Stomach smooth muscle (tissue), 2 donors: ENCODE results near the gene WNT6.

ENCODE experiments used
- H3K27ac ChIP-seq: one replicate; pipeline ENCODE4 v1.7.0; 2013; ENCODE audit warnings: mild to moderate bottlenecking, low read length, inconsistent platforms
- H3K27me3 ChIP-seq, 2 donors: one replicate each; pipeline ENCODE4 v1.7.0; 2013; ENCODE audit warnings: low read length in 2 of 2; ENCODE audit not compliant: insufficient read depth in 2 of 2, control insufficient read depth in 1 of 2
- H3K36me3 ChIP-seq, 2 donors: one replicate each; pipeline ENCODE4 v1.7.0; 2013; ENCODE audit warnings: low read length in 2 of 2; ENCODE audit not compliant: control insufficient read depth in 2 of 2, insufficient read depth in 2 of 2
- H3K4me1 ChIP-seq: one replicate; pipeline ENCODE4 v1.7.0; 2013; ENCODE audit warnings: low read length; ENCODE audit not compliant: control insufficient read depth, insufficient read depth
- H3K4me3 ChIP-seq, 2 donors: one replicate each; pipeline ENCODE4 v1.7.0; 2013; ENCODE audit warnings: low read length in 2 of 2
- H3K9ac ChIP-seq, 2 donors: one replicate each; pipeline ENCODE4 v1.7.0; 2013; ENCODE audit warnings: low read length in 2 of 2, mild to moderate bottlenecking in 1 of 2
- H3K9me3 ChIP-seq, 2 donors: one replicate each; pipeline ENCODE4 v1.7.0; 2013; ENCODE audit warnings: low read length in 2 of 2; ENCODE audit not compliant: control insufficient read depth in 2 of 2
- donor health status: healthy.
- donor health status: Pancreatic carcinoma.

Gene WNT6

GRCh38 chr2:218869064-218869463, 9.5 kb downstream of the WNT6 start:
- Histone ChIP-seq H3K9ac (no peak overlapping the region), H3K9me3 (no peaks in the 10 kb centered on the region), H3K36me3 (no peaks in the 10 kb centered on the region), H3K4me1 (peaks cover 15% of the 10 kb centered on the region), H3K4me3 (no peak overlapping the region), H3K27me3 (peaks cover 66 to 68% of the 10 kb centered on the region in 2 donors), H3K27ac (no peak overlapping the region)

DNA sequence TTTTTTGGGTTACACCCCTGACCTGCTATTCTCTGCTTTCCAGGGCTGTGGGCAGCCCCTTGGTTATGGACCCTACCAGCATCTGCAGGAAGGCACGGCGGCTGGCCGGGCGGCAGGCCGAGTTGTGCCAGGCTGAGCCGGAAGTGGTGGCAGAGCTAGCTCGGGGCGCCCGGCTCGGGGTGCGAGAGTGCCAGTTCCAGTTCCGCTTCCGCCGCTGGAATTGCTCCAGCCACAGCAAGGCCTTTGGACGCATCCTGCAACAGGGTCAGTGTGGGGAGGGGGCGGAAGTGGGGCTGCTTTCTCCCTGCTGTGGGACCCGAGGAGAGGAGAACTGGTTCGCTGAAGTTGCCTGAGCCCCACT, 11.4 kb downstream of the WNT6 start:
- no peak overlapping the region for H3K9ac ChIP-seq
- H3K27ac ChIP-seq: no peak overlapping the region
- H3K9me3 ChIP-seq: no peaks in the 10 kb centered on the region
- peaks cover 62 to 64% of the 10 kb centered on the region in 2 donors for H3K27me3 ChIP-seq
- peaks cover 13% of the 10 kb centered on the region for H3K4me1 ChIP-seq
- no peaks in the 10 kb centered on the region for H3K36me3 ChIP-seq
- H3K4me3 ChIP-seq: peak overlapping the region; percentile 8 to 22

DNA sequence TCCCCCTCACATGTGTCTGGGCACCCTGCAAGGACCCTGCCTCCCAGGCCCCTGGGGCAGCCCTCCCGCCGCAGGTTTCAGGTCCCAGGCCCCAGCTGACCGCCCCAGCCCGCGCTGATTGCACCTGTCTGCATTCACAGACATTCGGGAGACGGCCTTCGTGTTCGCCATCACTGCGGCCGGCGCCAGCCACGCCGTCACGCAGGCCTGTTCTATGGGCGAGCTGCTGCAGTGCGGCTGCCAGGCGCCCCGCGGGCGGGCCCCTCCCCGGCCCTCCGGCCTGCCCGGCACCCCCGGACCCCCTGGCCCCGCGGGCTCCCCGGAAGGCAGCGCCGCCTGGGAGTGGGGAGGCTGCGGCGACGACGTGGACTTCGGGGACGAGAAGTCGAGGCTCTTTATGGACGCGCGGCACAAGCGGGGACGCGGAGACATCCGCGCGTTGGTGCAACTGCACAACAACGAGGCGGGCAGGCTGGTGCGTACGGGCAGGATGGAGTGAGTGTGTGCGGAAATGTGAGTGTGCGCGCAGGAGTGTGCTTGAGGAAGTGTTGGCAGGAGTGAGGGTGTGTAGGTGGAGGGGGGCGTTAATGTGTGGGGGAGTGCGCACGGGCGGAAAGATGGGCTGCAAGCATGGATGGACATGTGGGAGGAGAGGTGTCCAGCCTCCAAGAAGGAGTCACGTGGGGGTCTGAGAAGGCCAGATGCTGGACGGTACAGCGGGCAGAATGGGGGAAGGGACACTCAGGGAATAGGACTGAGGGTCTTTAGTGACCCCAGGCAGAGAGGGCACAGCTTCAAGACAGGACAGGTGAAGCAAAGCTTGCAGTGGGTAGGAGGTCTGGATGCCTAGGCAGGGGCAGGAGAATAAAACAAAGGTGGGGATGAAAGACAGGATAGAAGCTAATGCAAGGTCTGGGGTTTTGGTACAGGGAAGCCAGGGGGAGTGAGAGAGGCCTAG, 12.0 kb downstream of the WNT6 start:
- peak overlapping the region; percentile 8 to 22 for H3K4me3 ChIP-seq

GRCh38 chr2:218872645-218873358, 13.2 kb downstream of the WNT6 start:
- peaks cover 71 to 74% of the 10 kb centered on the region in 2 donors for H3K27me3 ChIP-seq
- H3K4me1 ChIP-seq: peaks cover 13% of the 10 kb centered on the region
- H3K27ac ChIP-seq: no peak overlapping the region
- H3K4me3 ChIP-seq: no peak overlapping the region
- H3K36me3 ChIP-seq: no peaks in the 10 kb centered on the region
- no peaks in the 10 kb centered on the region for H3K9me3 ChIP-seq
- H3K9ac ChIP-seq: no peak overlapping the region

More for the DNA sequence above, 12.0 kb downstream of the WNT6 start:
- Histone ChIP-seq H3K27ac (no peak overlapping the region), H3K36me3 (no peaks in the 10 kb centered on the region), H3K9me3 (no peaks in the 10 kb centered on the region), H3K9ac (no peak overlapping the region), H3K4me1 (peaks cover 13% of the 10 kb centered on the region), H3K27me3 (peaks cover 65% of the 10 kb centered on the region in 2 donors)

GRCh38 chr2:218873359-218874194, 14.0 kb downstream of the WNT6 start:
- Histone ChIP-seq H3K9ac (no peak overlapping the region), H3K4me1 (peaks cover 9% of the 10 kb centered on the region), H3K4me3 (no peak overlapping the region), H3K9me3 (no peaks in the 10 kb centered on the region), H3K27ac (no peak overlapping the region), H3K36me3 (no peaks in the 10 kb centered on the region), H3K27me3 (peaks cover 72 to 74% of the 10 kb centered on the region in 2 donors)

GRCh38 chr2:218875692-218876246, 16.2 kb downstream of the WNT6 start:
- Histone ChIP-seq H3K27ac (no peak overlapping the region), H3K27me3 (peaks cover 72 to 89% of the 10 kb centered on the region in 2 donors), H3K9me3 (no peaks in the 10 kb centered on the region), H3K4me3 (no peak overlapping the region), H3K9ac (no peak overlapping the region), H3K4me1 (peaks cover 18% of the 10 kb centered on the region), H3K36me3 (no peaks in the 10 kb centered on the region)

DNA sequence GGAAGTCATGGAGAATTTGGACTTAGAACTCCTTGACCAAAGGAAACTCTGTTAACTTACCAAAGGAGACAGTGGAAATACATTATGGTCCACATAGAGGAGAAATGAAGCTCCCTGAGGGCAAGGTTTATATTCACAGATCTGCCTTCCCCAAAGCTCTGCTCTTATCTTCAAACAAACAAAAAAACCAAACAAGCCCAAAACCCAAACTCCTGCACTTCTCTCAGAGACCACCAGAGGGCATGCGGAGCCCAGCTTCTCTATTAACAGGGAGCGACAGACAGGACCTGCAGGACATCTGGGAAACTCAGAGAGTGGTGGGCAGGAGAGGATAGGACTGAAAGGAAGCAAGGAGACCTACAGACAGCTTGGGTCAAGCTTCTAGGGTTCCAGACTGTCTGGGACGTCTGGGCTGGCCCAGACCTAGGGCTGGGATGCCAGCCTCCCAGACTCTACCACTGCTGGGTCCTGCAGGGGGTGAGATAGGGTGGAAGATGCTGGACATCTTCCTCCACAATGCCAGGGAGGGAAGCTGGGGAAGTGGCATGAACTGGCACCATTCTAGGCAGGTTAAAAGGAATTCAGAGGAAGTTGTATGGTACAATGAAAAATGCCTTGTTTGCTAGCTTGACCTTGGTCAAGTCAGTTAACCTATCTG, 17.1 kb downstream of the WNT6 start:
- H3K4me1 ChIP-seq: peaks cover 13% of the 10 kb centered on the region
- no peak overlapping the region for H3K27ac ChIP-seq
- H3K9me3 ChIP-seq: no peaks in the 10 kb centered on the region
- H3K36me3 ChIP-seq: no peaks in the 10 kb centered on the region
- H3K27me3 ChIP-seq: peaks cover 72 to 89% of the 10 kb centered on the region in 2 donors
- no peak overlapping the region for H3K9ac ChIP-seq
- no peak overlapping the region for H3K4me3 ChIP-seq

GRCh38 chr2:218877331-218877730, 17.7 kb downstream of the WNT6 start:
- Histone ChIP-seq H3K9me3 (no peaks in the 10 kb centered on the region), H3K4me3 (no peak overlapping the region), H3K27ac (no peak overlapping the region), H3K36me3 (no peaks in the 10 kb centered on the region), H3K9ac (no peak overlapping the region), H3K27me3 (peaks cover 72 to 89% of the 10 kb centered on the region in 2 donors), H3K4me1 (peaks cover 13% of the 10 kb centered on the region)

DNA sequence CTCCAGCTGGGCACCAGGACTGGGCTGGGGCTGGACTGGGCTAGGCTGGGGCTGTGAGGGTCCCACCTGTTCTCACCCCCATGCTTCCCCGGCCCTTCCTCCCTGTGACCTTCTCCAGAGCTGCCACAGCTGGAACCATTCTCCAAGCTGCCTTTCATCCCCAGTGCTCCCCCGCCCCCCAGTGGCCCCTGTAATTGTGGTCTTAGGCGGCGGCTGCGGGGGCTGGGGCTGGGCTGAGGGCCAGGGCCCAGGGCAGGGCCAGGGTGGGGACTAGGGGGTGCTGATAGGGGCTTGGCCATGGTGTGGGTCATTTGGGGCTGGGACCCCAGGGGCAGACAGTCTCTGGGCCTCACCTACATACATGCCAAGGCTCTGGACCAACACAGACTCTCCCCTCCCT, 18.3 kb downstream of the WNT6 start:
- Histone ChIP-seq H3K4me1 (peaks cover 15% of the 10 kb centered on the region), H3K27me3 (peaks cover 72 to 89% of the 10 kb centered on the region in 2 donors), H3K9me3 (no peaks in the 10 kb centered on the region), H3K9ac (no peak overlapping the region), H3K4me3 (no peak overlapping the region), H3K36me3 (no peaks in the 10 kb centered on the region), H3K27ac (no peak overlapping the region)

- peaks cover 15% of the 10 kb centered on the region for H3K4me1 ChIP-seq
- no peak overlapping the region for H3K4me3 ChIP-seq
- no peaks in the 10 kb centered on the region for H3K9me3 ChIP-seq
- H3K27me3 ChIP-seq: peaks cover 71 to 86% of the 10 kb centered on the region in 2 donors
- no peak overlapping the region for H3K9ac ChIP-seq
- H3K27ac ChIP-seq: no peak overlapping the region
- no peaks in the 10 kb centered on the region for H3K36me3 ChIP-seq
Measured at GRCh38 chr2:218878486-218878885, 18.9 kb downstream of the WNT6 start.
